B cell (primary cell): Measurements from ENCODE around the gene ADGRE2. TPM values are rescaled to one million over a fixed set of nuclear protein-coding genes. Genes with fewer than 3 reads are reported as not detected.
"Not testable (repeated sequence)": the region's sequence is repeated elsewhere in the genome, so short reads cannot be mapped to it uniquely, and the experiment has no call there.

Experiments used
- ATAC-seq: fragments of 200-7000 bp; cut with Tn5 transposase; one replicate; pipeline ENCODE4 v1.10.0; 2021; ENCODE audit warnings: low read depth, mild to moderate bottlenecking, moderate number of reproducible peaks, moderate library complexity
- CTCF ChIA-PET: fragments of 350-600 bp; sonication (Branson Sonifier 250); formaldehyde crosslinking; loops from one replicate; lab custom pipeline; 2021; ENCODE audit warnings: antibody characterized with exemption, inconsistent platforms; lab: Charles Lee
- POLR2A ChIA-PET: fragments of 350-600 bp; sonication (Branson Sonifier 250); formaldehyde crosslinking; loops from one replicate; lab custom pipeline; 2021; ENCODE audit warnings: antibody characterized with exemption; lab: Charles Lee
- DNase-seq: peaks from one replicate; pipeline ENCODE4 v3.0.0; 2013
- H2AFZ ChIP-seq: 2 replicates; pipeline ENCODE4 v1.6.1; 2012; ENCODE audit warnings: mild to moderate bottlenecking, low read depth, low read length; ENCODE audit not compliant: insufficient read depth, poor library complexity, severe bottlenecking
- H3K27ac ChIP-seq, 2 donors: 1 replicate in 1 of 2; 2 replicates in 1 of 2; pipeline ENCODE4 v1.5.1; 2012 to 2013; ENCODE audit warnings: low read length in 2 of 2, mild to moderate bottlenecking in 2 of 2, moderate library complexity in 1 of 2
- H3K27me3 ChIP-seq, 4 experiments: fragments of 200-600 bp in 1 of 4; sonication (generic) in 1 of 4; replicated peaks in 1 of 4; 1 replicate in 2 of 4; 2 replicates in 2 of 4; pipeline versions ENCODE4 v1.6.1 to v1.7.0; 2013 to 2016; ENCODE audit warnings: low read length in 3 of 4, mild to moderate bottlenecking in 2 of 4, mixed read lengths in 1 of 4, moderate library complexity in 1 of 4; ENCODE audit not compliant: insufficient read depth in 4 of 4, control insufficient read depth in 3 of 4; ENCODE audit errors: control extremely low read depth in 1 of 4
- H3K36me3 ChIP-seq, 2 experiments: replicated peaks in 1 of 2; 1 replicate in 1 of 2; 2 replicates in 1 of 2; pipeline versions ENCODE4 v1.6.1 to v1.7.1; 2013; ENCODE audit warnings: low read length in 1 of 2; ENCODE audit not compliant: insufficient read depth in 2 of 2, control insufficient read depth in 1 of 2; ENCODE audit errors: control extremely low read depth in 1 of 2, extremely low read depth in 1 of 2
- H3K4me1 ChIP-seq, 2 donors: fragments of 200-600 bp in 1 of 2; sonication (generic) in 1 of 2; 1 replicate in 1 of 2; 2 replicates in 1 of 2; pipeline versions ENCODE4 v1.5.1 to v1.6.1; 2013 to 2017; ENCODE audit warnings: low read length in 2 of 2; ENCODE audit not compliant: control insufficient read depth in 2 of 2, insufficient read depth in 2 of 2
- H3K4me2 ChIP-seq: replicated peaks from 2 replicates; pipeline ENCODE3; 2012; ENCODE audit warnings: mild to moderate bottlenecking, low read depth, low read length; ENCODE audit not compliant: poor library complexity, severe bottlenecking
- H3K4me3 ChIP-seq, 5 experiments: fragments of 200-600 bp in 1 of 5; sonication (generic) in 1 of 5; 1 replicate in 3 of 5; 2 replicates in 2 of 5; pipeline versions ENCODE4 v1.5.1 to v1.7.0; 2011 to 2016; ENCODE audit warnings: low read length in 4 of 5, mild to moderate bottlenecking in 4 of 5, low read depth in 2 of 5, control low read depth in 1 of 5, moderate library complexity in 1 of 5; ENCODE audit not compliant: insufficient read depth in 1 of 5; ENCODE audit errors: control extremely low read depth in 1 of 5, extremely low read depth in 1 of 5
- H3K79me2 ChIP-seq: fragments of 200-600 bp; sonication (generic); one replicate; pipeline ENCODE4 v1.6.0; 2016; ENCODE audit warnings: low read length; ENCODE audit not compliant: control insufficient read depth, insufficient read depth
- H3K9ac ChIP-seq: fragments of 200-600 bp; sonication (generic); 2 replicates; pipeline ENCODE4 v1.6.1; 2017; ENCODE audit warnings: mild to moderate bottlenecking, low read length, moderate library complexity
- H3K9me3 ChIP-seq, 3 donors: one replicate each; pipeline versions ENCODE4 v1.6.1 to v1.7.1; 2013; ENCODE audit warnings: low read length in 2 of 3; ENCODE audit not compliant: control insufficient read depth in 2 of 3, insufficient read depth in 1 of 3; ENCODE audit errors: control extremely low read depth in 1 of 3
- H4K20me1 ChIP-seq: 2 replicates; pipeline ENCODE4 v1.6.0; 2012; ENCODE audit warnings: mild to moderate bottlenecking, low read length; ENCODE audit not compliant: insufficient read depth, control insufficient read depth, poor library complexity, severe bottlenecking
- H3K27ac Mint-ChIP-seq: one replicate; pipeline ENCODE4 v1.8.0; 2021; ENCODE audit warnings: mixed read lengths
- H3K27me3 Mint-ChIP-seq: one replicate; pipeline ENCODE4 v1.8.0; 2021; ENCODE audit warnings: mixed read lengths
- H3K4me1 Mint-ChIP-seq: one replicate; pipeline ENCODE4 v1.8.0; 2021; ENCODE audit warnings: mixed read lengths
- H3K4me3 Mint-ChIP-seq: one replicate; pipeline ENCODE4 v1.8.0; 2021; ENCODE audit warnings: mixed read lengths
- H3K9me3 Mint-ChIP-seq: one replicate; pipeline ENCODE4 v1.8.0; 2022; ENCODE audit warnings: mixed read lengths; ENCODE audit not compliant: insufficient read depth
- CTCF ChIP-seq: fragments of 200-600 bp; IDR thresholded peaks from one replicate; pipeline ENCODE4 v1.8.0; 2022; ENCODE audit warnings: antibody characterized with exemption, mild to moderate bottlenecking
- EZH2 ChIP-seq: IDR thresholded peaks from 2 replicates; pipeline ENCODE4 v1.6.1; 2012; ENCODE audit warnings: borderline replicate concordance, low read depth, mild to moderate bottlenecking, moderate library complexity, low read length; ENCODE audit not compliant: insufficient read depth, poor library complexity, severe bottlenecking
- WGBS: methylation state at CpG from one replicate; pipeline ENCODE4 v1.1.5; 2013; ENCODE audit warnings: missing lambda C conversion rate; ENCODE audit not compliant: insufficient coverage; 5-methylcytosine and 5-hydroxymethylcytosine counted together
- intact Hi-C: fragments of 100-400 bp; cut with micrococcal nuclease; formaldehyde crosslinking; loops from one replicate; pipeline ENCODE4 v1.10.0; 2022
- polyA plus RNA-seq: library from polyadenylated mRNA; depleted of rRNA; stranded (reverse); fragments of >200 nt; gene quantifications from 2 replicates; pipeline ENCODE4 v1.2.3, GENCODE V29; 2012
- total RNA-seq, 2 donors: library from RNA; stranded (reverse); fragments of 120-200 nt in 1 of 2; gene quantifications; 1 replicate in 1 of 2; 2 replicates in 1 of 2; pipeline versions ENCODE4 v1.2.3 to v1.2.4, GENCODE V29; 2013 to 2022

ADGRE2 gene
- total and polyA plus RNA-seq, 2 donors (not counting 1 experiment from before 2014, with no cell fraction given) = 0.52 to 0.89 TPM

- POLR2A ChIA-PET = no interaction called here
- no peaks in the 10 kb centered on the region for H4K20me1 ChIP-seq
- no peak overlapping the region for H3K4me3 ChIP-seq
- peaks cover 0 to 3% (median 0%) of the 10 kb centered on the region in 4 experiments for H3K27me3 ChIP-seq
- H3K4me3 Mint-ChIP-seq = peak overlapping the region; percentile 69
- peak overlapping the region; percentile 68 for H2AFZ ChIP-seq
- peaks cover 33% of the 10 kb centered on the region for H3K4me1 Mint-ChIP-seq
- no peak overlapping the region for H3K9ac ChIP-seq
- peak overlapping the region; percentile 60 for H3K4me2 ChIP-seq
- 19% methylated on average over 13 of the region's 18 CpGs for WGBS
- no peaks in the 10 kb centered on the region for H3K9me3 Mint-ChIP-seq
- peaks cover 20 to 36% of the 10 kb centered on the region in 2 donors for H3K4me1 ChIP-seq
- no peaks in the 10 kb centered on the region for H3K79me2 ChIP-seq
- H3K36me3 ChIP-seq = no peaks in the 10 kb centered on the region
- intact Hi-C loops = loop anchor here (5.0 kb wide), 1 partner anchor 214 kb away; the partner anchor contains the start of gene NDUFB7
- TF ChIP-seq EZH2 (no peak), CTCF (peak; percentile 87)
- CTCF ChIA-PET = interaction anchor here (0.8 to 1.5 kb wide), 10 partner anchors 9 to 365 kb away, joined by 3 to 8 read pairs (median 4); no protein-coding TSS in a partner anchor
- peak overlapping the region; percentile 63 for H3K27ac Mint-ChIP-seq
- peaks cover 0 to 14% (median 0%) of the 10 kb centered on the region in 3 donors for H3K9me3 ChIP-seq
- no peak overlapping the region for H3K27ac ChIP-seq
- ATAC-seq (peak; percentile 44), DNase-seq (peak; percentile 52)
- H3K27me3 Mint-ChIP-seq = peaks cover 3% of the 10 kb centered on the region
Observed at GRCh38 chr19:14786421-14786851, 8.1 kb upstream of the ADGRE2 start.

GRCh38 chr19:14785102-14785793 is 6.9 kb upstream of the ADGRE2 start:
- not testable (repeated sequence) for H3K9ac ChIP-seq, H3K9me3 Mint-ChIP-seq
- H3K4me2 ChIP-seq = peak overlapping the region; percentile 48

GRCh38 chr19:14784730-14785101 is 6.4 kb upstream of the ADGRE2 start:
- peak; percentile 37 for DNase-seq
- ATAC-seq = peak; percentile 55
- POLR2A ChIA-PET, H3K27me3 Mint-ChIP-seq, H3K9ac ChIP-seq, H3K4me3 ChIP-seq, H2AFZ ChIP-seq, H3K9me3 Mint-ChIP-seq, H3K27me3 ChIP-seq, CTCF ChIA-PET, H3K36me3 ChIP-seq, H3K79me2 ChIP-seq, H4K20me1 ChIP-seq: not testable (repeated sequence)
- H3K4me2 ChIP-seq = peak overlapping the region; percentile 48
- intact Hi-C loops = loop anchor here (5.0 kb wide), 1 partner anchor 212 kb away; the partner anchor contains the start of gene NDUFB7
- WGBS = 8% methylated on average over 6 of the region's 10 CpGs
- H3K4me3 Mint-ChIP-seq = peak overlapping the region; percentile 45
- H3K9me3 ChIP-seq = peaks cover 0 to 14% (median 0%) of the 10 kb centered on the region in 3 donors
- H3K4me1 Mint-ChIP-seq = peaks cover 37% of the 10 kb centered on the region
- peak overlapping the region; percentile 75 for H3K27ac Mint-ChIP-seq
- H3K27ac ChIP-seq = peak overlapping the region; percentile 0 to 54
- peaks cover 20 to 42% of the 10 kb centered on the region in 2 donors for H3K4me1 ChIP-seq

More at GRCh38 chr19:14785102-14785793, 6.9 kb upstream of the ADGRE2 start:
- H4K20me1 ChIP-seq, H3K79me2 ChIP-seq, POLR2A ChIA-PET, H3K27me3 Mint-ChIP-seq, H3K36me3 ChIP-seq, H3K4me3 ChIP-seq, H3K27me3 ChIP-seq: not testable (repeated sequence)
- H3K27ac Mint-ChIP-seq = peak overlapping the region; percentile 88
- H3K27ac ChIP-seq = peak overlapping the region; percentile 0 to 54
- peak; percentile 42 for DNase-seq
- 42% methylated on average over 5 of the region's 11 CpGs for WGBS
- intact Hi-C loops = loop anchor here (5.0 kb wide), 1 partner anchor 213 kb away; the partner anchor contains the start of gene NDUFB7
- peaks cover 0 to 14% (median 0%) of the 10 kb centered on the region in 3 donors for H3K9me3 ChIP-seq
- H3K4me1 Mint-ChIP-seq = peaks cover 37% of the 10 kb centered on the region
- CTCF ChIA-PET = interaction anchor here (1.0 to 1.5 kb wide), 4 partner anchors 10 to 26 kb away, joined by 3 to 5 read pairs (median 4); no protein-coding TSS in a partner anchor
- H3K4me1 ChIP-seq = peaks cover 20 to 42% of the 10 kb centered on the region in 2 donors
- peak overlapping the region; percentile 11 for H2AFZ ChIP-seq
- peak overlapping the region; percentile 61 for H3K4me3 Mint-ChIP-seq
- peak; percentile 23 for ATAC-seq
